GM12873 (cell line): Measurements from ENCODE around the gene H2AZ2.

ENCODE experiments used
- TF ChIP-seq, protein P1 (sequence below): IDR thresholded peaks from 2 replicates; pipeline ENCODE4 v1.5.1; 2012; ENCODE audit warnings: low read depth, mild to moderate bottlenecking, moderate library complexity, low read length, control low read depth; ENCODE audit not compliant: insufficient read depth; ENCODE audit errors: missing control alignments

The H2AZ2 gene

DNA sequence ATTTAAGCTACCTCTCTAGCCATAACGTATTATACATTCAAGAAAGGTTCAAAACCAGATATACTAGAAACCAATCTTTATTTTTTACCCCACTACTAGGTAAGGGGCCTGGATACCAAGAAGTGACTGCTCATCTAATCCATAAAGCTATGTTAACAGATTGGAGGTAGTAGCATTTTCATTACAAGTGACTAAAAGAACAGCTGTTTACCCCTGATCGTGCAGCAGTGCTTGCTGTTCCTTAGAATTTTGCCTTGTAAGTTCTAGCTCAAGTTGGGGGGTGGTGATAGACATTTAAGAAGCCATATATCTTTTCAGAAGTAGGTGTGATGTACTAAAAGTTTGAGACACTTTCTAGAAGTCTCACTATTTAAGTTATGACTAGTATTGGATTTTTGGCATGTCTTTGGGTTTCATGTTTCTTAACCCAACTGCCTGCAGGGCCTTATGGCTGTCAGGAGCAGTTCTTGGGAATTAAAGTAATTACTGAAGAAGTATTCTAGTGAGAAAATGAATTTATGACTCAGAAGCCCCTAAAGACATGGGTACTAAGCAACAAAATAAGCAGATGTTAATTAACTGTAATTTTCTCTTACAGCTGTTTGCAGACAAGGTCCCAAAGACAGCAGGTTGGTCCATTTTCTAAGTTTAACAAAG lies 49.1 kb downstream of the H2AZ2 start:
- TF ChIP-seq, protein P1, sequence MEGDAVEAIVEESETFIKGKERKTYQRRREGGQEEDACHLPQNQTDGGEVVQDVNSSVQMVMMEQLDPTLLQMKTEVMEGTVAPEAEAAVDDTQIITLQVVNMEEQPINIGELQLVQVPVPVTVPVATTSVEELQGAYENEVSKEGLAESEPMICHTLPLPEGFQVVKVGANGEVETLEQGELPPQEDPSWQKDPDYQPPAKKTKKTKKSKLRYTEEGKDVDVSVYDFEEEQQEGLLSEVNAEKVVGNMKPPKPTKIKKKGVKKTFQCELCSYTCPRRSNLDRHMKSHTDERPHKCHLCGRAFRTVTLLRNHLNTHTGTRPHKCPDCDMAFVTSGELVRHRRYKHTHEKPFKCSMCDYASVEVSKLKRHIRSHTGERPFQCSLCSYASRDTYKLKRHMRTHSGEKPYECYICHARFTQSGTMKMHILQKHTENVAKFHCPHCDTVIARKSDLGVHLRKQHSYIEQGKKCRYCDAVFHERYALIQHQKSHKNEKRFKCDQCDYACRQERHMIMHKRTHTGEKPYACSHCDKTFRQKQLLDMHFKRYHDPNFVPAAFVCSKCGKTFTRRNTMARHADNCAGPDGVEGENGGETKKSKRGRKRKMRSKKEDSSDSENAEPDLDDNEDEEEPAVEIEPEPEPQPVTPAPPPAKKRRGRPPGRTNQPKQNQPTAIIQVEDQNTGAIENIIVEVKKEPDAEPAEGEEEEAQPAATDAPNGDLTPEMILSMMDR = no peak

DNA sequence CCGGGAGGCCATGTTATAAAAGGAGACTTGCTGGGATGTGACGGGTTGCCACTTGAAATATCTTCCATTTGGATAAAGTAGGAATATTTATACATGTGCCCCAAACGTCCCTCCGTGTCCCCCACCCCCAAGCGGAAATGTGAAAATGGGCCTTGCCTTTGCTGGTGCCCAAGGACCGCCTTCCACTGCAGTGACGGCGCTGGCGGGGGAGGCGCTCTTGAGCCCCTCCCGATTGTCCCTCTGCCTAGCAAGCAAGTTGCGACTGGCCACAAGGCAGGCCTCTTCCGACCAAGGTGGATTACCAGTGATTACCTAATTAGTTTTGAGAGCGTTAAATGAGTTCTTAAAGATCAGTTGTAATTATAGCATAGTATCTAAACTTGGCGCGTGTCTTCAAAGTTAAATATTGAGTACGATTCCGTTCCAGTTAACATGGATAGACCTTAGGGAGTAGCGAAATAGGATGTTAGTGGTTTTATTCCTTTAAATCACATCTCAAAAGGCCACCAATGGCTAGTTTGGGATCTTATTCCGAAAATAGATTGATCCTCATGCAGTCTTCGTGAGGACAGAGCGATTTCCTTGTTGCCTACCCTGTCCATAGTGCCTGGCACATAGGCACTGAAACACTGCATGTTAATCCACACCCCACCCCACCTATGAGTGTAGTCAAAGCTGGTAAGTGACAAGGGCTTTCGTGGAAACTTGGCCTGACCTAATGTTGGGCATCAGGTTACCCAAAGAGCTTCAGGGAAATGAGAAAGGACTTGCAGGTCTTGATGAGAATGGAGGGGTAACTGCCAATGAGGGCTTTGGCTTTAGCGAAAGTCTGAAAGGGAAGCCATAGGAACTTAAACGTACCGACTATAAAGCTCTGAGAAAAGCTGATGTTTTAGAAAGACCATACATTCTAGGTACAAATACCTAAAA lies 50.3 kb downstream of the H2AZ2 start:
- TF ChIP-seq, protein P1 = peak; percentile 66

DNA sequence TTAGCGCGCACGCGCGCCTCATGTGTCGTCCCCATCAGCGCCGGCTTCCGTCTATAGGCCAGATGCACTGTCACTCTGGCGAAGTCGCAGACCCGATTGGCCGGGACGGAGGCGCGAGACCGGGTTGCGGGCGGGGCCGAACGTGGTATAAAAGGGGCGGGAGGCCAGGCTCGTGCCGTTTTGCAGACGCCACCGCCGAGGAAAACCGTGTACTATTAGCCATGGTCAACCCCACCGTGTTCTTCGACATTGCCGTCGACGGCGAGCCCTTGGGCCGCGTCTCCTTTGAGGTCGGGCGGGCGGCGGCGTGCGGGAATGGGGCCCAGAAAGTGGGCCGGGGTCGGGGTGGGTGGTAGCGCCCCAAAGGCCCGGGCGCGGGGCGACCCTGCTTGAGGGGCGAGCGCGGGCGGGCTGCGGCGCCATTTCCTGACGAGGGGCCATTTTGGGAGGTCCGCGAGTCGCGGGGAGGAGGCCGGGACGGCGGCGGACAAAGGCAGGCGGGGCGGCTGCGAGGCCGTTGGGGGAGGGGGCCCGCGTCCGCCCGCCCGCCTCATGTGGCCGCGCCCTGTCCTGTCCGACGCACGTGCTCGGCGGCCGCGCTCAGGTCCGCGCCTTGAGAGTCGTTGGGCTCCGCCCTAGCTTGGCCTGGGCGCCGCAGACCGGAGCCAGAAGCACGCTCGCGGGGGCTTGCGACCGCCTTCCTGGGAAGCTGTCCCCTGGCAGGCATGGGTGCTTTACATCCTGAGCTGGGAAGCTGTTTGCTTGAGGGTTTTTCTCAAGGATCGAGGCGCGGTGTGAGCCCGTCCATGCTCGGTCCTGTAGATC lies 51.2 kb downstream of the H2AZ2 start, which contains the start of gene PPIA:
Gene PPIA (plus strand): TSS at position 178 of the 825 bp plus-strand sequence. CDS start 44 bp downstream, at position 222.
- TF ChIP-seq, protein P1 = no peak

DNA sequence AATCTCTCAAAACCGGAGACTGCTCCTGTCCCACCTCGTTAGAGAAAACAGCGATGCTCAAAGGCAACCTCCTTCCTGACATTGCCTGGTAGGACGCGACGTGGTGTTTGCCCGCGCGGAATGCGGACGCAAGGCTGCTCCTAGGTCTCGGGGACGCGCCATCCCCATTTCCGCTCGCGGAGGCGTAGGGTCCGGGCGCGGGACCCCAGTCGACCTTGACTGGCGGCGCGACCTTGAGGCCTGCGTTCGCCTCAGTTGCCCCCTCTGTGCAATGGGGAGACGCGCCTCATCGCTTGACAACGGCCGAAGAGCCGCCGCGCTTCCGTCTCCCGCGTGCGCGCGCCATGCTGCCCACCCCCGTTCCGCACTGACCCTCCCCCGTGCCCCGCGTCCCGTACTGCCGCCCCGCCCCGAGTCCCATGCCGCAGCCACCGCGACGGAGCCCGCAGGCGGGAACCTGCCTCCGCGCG lies 51.8 kb downstream of the H2AZ2 start:
- TF ChIP-seq, protein P1 = no peak

DNA sequence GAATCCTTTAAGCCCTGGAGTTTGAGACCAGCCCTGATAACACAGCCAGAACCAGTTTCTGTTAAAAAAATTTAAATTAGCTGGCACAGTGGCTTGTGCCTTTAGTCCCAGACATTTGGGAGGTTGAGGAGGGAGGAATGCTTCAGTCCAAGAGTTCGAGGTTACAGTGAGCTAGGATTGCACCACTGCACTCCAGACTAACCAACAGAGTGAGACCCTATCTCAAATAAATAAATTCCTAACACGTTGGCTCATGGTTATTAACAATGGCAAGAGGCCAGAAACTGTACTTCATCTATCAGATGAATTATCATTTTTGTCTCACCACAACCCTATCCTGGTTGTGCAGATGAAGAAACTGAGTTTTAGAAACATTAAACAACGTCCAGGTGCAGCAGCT lies 53.6 kb downstream of the H2AZ2 start:
- TF ChIP-seq, protein P1 = no peak

DNA sequence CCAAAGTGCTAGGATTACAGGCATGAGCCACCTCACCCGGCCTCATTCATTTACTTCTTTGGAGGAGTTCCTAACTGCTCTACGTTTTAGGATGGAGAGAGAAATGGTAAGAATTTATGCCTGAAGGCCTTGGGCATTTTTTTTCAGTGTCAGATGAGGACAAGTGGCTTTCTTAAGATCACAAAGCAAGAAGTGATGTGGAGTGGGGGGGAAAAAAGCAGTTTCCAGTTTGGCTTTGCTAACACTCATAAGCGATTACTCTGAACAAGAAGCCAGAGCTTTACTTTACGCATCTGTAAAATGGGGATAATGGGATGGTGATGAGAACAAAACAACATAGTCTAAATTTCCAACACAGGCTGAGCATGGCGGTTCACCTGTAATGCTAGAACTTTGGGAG lies 54.0 kb downstream of the H2AZ2 start:
- TF ChIP-seq, protein P1 = no peak
